ENCODE measurements around the gene FBXL7.

GRCh38 chr5:15937708-15938107 is 437.7 kb downstream of the FBXL7 start:
- TF ChIP-seq POLR2AphosphoS5 (IDR thresholded peaks at IDR 0.05) (no peak), POLR2A (IDR thresholded peaks at IDR 0.05) (no peak), CTCF (IDR thresholded peaks at IDR 0.05) (no peak), EP300 (IDR thresholded peaks at IDR 0.05; ENCODE audit: low read depth) (no peak)

Measured in transverse colon (tissue), 4 donors.